ENCODE measurements around the gene CDPF1. TPM values are rescaled to one million over a fixed set of nuclear protein-coding genes. Genes with fewer than 3 reads are reported as not detected.

The CDPF1 gene, protein sequence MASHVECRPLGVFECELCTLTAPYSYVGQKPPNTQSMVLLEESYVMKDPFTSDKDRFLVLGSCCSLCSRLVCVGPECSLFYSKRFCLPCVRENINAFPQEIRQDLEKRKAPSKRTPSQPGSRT
- 10 to 100 TPM in 1 of 2 experiments, 1 to 10 TPM in 1; 9.6 to 11.8 TPM for total RNA-seq

- CTCF ChIA-PET, result interaction anchor here (0.8 to 1.6 kb wide), 4 partner anchors 9 to 98 kb away, joined by 3 to 8 read pairs (median 4); partner anchors contain the start of gene GTSE1
- peak within 1 kb of the TSS; percentile 73 for H3K4me3 Mint-ChIP-seq
- H3K27ac Mint-ChIP-seq, result peak within 1 kb of the TSS; percentile 80
Measured at GRCh38 chr22:46250035-46250782, at the start of gene CDPF1. CDPF1 (minus strand) TSS chr22:46250293; CDS start chr22:46248284, 2,009 bp downstream.

DNA sequence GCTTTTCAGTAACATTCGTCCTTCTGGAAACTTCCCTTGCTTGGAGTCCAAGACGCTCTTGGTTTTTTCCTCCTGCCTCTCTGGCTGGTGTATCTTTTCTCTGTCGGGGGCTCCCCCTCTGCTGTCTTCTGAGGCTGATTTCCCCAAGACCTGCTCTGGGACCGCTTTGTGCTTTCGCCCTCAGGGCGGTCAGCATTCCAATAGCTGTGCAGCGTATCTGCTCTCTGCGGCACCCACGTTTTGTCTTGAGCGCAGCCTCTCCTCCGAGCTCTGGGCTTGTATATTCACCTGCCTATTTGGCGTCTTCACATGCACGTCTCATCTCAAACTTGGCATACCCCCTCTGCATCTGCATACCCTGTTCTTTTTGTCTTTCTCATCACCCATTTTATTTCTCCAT lies 49.0 kb upstream of the CDPF1 start:
- POLR2A ChIA-PET, result interaction anchor here (0.8 to 6.4 kb wide), 2 partner anchors 9 to 171 kb away, joined by 3 to 29 read pairs; no protein-coding TSS in a partner anchor
- H3K4me1 Mint-ChIP-seq, result peaks cover 68% of the 10 kb centered on the region
- peak overlapping the region; percentile 16 for H3K27ac Mint-ChIP-seq
- H3K36me3 Mint-ChIP-seq (ENCODE audit: low read depth), result peaks cover 61% of the 10 kb centered on the region
- H3K4me3 Mint-ChIP-seq, result peak overlapping the region; percentile 88
- H3K9me3 Mint-ChIP-seq, result no peaks in the 10 kb centered on the region
- CTCF ChIA-PET, result interaction anchor here (0.8 to 1.2 kb wide), 2 partner anchors 12 to 178 kb away, joined by 3 read pairs; no protein-coding TSS in a partner anchor
- no peak for DNase-seq
- no peaks in the 10 kb centered on the region for H3K27me3 Mint-ChIP-seq

More at GRCh38 chr22:46250035-46250782, at the start of gene CDPF1:
- peak; percentile 92 for DNase-seq
- POLR2A ChIA-PET, result interaction anchor here (0.5 to 5.8 kb wide), 14 partner anchors 11 to 237 kb away, joined by 3 to 48 read pairs (median 8); partner anchors contain the start of genes GTSE1 and TTC38
- Mint-ChIP-seq H3K9me3 (peaks cover 5% of the 10 kb centered on the region), H3K27me3 (peaks cover 4% of the 10 kb centered on the region), H3K4me1 (peaks cover 43% of the 10 kb centered on the region), H3K36me3 (ENCODE audit: low read depth) (peaks cover 8% of the 10 kb centered on the region)

GRCh38 chr22:46297151-46297812 lies 47.2 kb upstream of the CDPF1 start:
- peak; percentile 37 for DNase-seq
- Mint-ChIP-seq H3K27me3 (no peaks in the 10 kb centered on the region), H3K36me3 (ENCODE audit: low read depth) (peaks cover 60% of the 10 kb centered on the region), H3K27ac (peak overlapping the region; percentile 70), H3K4me3 (peak overlapping the region; percentile 88), H3K4me1 (peaks cover 62% of the 10 kb centered on the region), H3K9me3 (peaks cover 3% of the 10 kb centered on the region)
- CTCF ChIA-PET, result interaction anchor here (0.7 to 2.6 kb wide), 6 partner anchors 15 to 291 kb away, joined by 3 to 16 read pairs (median 8); partner anchors contain the start of gene CDPF1
- POLR2A ChIA-PET, result interaction anchor here (1.5 to 6.4 kb wide), 9 partner anchors 10 to 261 kb away, joined by 3 to 48 read pairs (median 19); partner anchors contain the start of genes CDPF1 and TRMU

DNA sequence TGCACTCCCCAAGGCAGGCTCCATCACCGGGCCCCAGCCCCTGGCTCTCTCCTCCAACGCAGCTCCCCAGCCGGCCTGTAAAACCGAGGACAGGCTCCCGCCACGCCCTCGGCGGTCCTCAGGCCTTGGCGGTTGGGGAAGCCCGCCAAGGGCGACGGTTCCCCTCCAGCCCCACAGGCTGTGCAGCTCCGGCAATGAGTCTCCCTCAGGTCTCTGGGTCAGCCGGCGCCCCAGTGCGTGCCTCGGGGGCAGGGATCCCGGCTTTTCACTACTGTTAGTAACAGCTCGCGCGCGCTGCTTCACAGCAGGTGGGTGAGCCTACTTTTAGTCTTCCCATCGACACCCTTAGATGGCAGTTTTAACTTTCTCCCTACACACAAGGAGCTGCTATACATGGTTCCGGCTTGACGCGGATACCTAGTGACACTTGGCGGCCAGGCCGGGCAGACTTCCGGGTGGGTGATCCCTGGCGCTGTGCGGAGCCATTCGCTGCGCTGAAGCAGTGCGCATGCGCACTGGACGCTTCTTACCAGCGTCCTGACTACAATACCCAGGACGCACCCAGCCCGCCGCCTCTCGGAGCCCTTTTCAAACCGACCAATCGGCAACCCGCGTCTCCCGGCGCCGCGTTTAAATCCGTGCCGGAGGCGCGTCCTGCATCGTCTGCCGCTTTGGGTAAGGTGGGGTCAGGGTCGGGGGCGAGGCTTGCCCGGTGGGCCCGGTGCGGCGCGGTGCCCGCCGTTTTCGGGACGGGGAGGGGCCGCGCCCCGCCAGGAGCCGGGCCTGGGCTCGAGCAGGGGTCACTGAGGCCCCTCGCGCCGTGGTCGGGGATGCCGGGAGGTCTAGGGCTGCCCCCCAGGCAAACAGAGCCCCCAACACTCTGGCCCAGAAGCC lies 46.4 kb upstream of the CDPF1 start, which contains the start of gene GTSE1:
TSS of gene GTSE1 (plus strand) at position 614 of the 894 bp plus-strand sequence. CDS start 531 bp downstream, outside the sequence.
- H3K9me3 Mint-ChIP-seq, result peaks cover 6% of the 10 kb centered on the region
- peaks cover 63% of the 10 kb centered on the region for H3K4me1 Mint-ChIP-seq
- H3K4me3 Mint-ChIP-seq, result peak within 1 kb of the TSS; percentile 88
- peak within 1 kb of the TSS; percentile 97 for H3K27ac Mint-ChIP-seq
- no peaks in the 10 kb centered on the region for H3K27me3 Mint-ChIP-seq
- peak; percentile 99 for DNase-seq
- ChIA-PET CTCF (interaction anchor here (0.6 to 2.6 kb wide), 15 partner anchors 9 to 302 kb away, joined by 3 to 16 read pairs (median 5); partner anchors contain the start of genes CDPF1 and TTC38), POLR2A (interaction anchor here (0.7 to 6.4 kb wide), 24 partner anchors 9 to 495 kb away, joined by 3 to 48 read pairs (median 4); partner anchors contain the start of genes CDPF1, PPARA, TRMU and TTC38)
- H3K36me3 Mint-ChIP-seq (ENCODE audit: low read depth), result peaks cover 61% of the 10 kb centered on the region

- ChIA-PET POLR2A (interaction anchor here (0.7 to 6.4 kb wide), 20 partner anchors 8 to 496 kb away, joined by 3 to 48 read pairs (median 6); partner anchors contain the start of genes CDPF1, PPARA, TRMU and TTC38), CTCF (interaction anchor here (0.6 to 2.6 kb wide), 11 partner anchors 8 to 301 kb away, joined by 3 to 16 read pairs (median 5); partner anchors contain the start of gene CDPF1)
- Mint-ChIP-seq H3K27me3 (no peaks in the 10 kb centered on the region), H3K9me3 (peaks cover 6% of the 10 kb centered on the region), H3K36me3 (ENCODE audit: low read depth) (peaks cover 62% of the 10 kb centered on the region), H3K27ac (peak overlapping the region; percentile 97), H3K4me1 (peaks cover 58% of the 10 kb centered on the region), H3K4me3 (peak overlapping the region; percentile 88)
- DNase-seq, result no peak
Measured at GRCh38 chr22:46295277-46295971, 45.3 kb upstream of the CDPF1 start.

- CTCF ChIA-PET, result interaction anchor here (1.1 to 2.6 kb wide), 4 partner anchors 41 to 173 kb away, joined by 3 to 16 read pairs (median 6); partner anchors contain the start of gene CDPF1
- H3K36me3 Mint-ChIP-seq (ENCODE audit: low read depth), result peaks cover 61% of the 10 kb centered on the region
- H3K9me3 Mint-ChIP-seq, result peaks cover 6% of the 10 kb centered on the region
- H3K27ac Mint-ChIP-seq, result peak overlapping the region; percentile 97
- H3K4me1 Mint-ChIP-seq, result peaks cover 60% of the 10 kb centered on the region
- DNase-seq, result no peak
- no peaks in the 10 kb centered on the region for H3K27me3 Mint-ChIP-seq
- POLR2A ChIA-PET, result interaction anchor here (0.9 to 6.4 kb wide), 7 partner anchors 7 to 174 kb away, joined by 3 to 48 read pairs (median 19); partner anchors contain the start of gene CDPF1
- H3K4me3 Mint-ChIP-seq, result peak overlapping the region; percentile 88
Measured at GRCh38 chr22:46294784-46295183, 44.7 kb upstream of the CDPF1 start.

DNA sequence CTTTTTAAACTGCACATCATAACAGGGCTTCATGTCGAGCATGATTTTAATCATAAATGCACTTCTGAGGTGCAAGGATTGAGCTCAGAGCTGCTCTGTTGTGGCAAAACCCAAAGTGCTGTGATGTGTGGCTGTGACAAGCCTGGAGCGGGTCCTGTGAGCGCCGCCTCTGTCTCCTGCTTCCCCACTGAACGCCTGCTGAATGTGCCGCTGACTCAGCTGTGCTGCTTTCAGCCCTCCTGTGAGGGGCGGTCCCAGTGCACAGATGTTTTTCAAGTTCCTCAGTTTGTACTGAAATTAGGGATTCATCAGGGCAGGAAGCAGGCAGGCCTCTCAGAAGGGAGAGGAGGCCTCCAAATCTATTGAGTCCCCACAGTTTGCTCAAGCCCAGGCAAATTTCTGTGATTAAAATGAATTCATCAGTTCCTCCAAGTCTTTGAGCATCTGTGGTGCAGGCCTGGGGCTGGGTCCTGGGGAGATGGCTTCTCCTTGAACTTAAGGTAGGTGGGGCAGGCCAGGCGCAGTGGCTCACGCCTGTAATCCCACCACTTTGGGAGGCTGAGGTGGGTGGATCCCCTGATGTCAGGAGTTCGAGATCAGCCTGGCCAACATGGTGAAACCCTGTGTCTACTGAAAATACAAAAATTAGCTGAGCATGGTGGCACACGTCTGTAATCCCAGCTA lies 43.6 kb upstream of the CDPF1 start:
- peaks cover 60% of the 10 kb centered on the region for H3K4me1 Mint-ChIP-seq
- POLR2A ChIA-PET, result no interaction called here
- CTCF ChIA-PET, result no interaction called here
- H3K27ac Mint-ChIP-seq, result peak overlapping the region; percentile 35
- H3K36me3 Mint-ChIP-seq (ENCODE audit: low read depth), result peaks cover 52% of the 10 kb centered on the region
- DNase-seq, result no peak
- no peaks in the 10 kb centered on the region for H3K27me3 Mint-ChIP-seq
- H3K9me3 Mint-ChIP-seq, result peaks cover 6% of the 10 kb centered on the region
- H3K4me3 Mint-ChIP-seq, result no peak overlapping the region

GRCh38 chr22:46292732-46293131 lies 42.6 kb upstream of the CDPF1 start:
- Mint-ChIP-seq H3K4me3 (no peak overlapping the region), H3K27ac (no peak overlapping the region), H3K27me3 (no peaks in the 10 kb centered on the region), H3K4me1 (peaks cover 61% of the 10 kb centered on the region), H3K36me3 (ENCODE audit: low read depth) (peaks cover 55% of the 10 kb centered on the region), H3K9me3 (peaks cover 6% of the 10 kb centered on the region)
- no peak for DNase-seq
- CTCF ChIA-PET, result no interaction called here
- POLR2A ChIA-PET, result no interaction called here

DNA sequence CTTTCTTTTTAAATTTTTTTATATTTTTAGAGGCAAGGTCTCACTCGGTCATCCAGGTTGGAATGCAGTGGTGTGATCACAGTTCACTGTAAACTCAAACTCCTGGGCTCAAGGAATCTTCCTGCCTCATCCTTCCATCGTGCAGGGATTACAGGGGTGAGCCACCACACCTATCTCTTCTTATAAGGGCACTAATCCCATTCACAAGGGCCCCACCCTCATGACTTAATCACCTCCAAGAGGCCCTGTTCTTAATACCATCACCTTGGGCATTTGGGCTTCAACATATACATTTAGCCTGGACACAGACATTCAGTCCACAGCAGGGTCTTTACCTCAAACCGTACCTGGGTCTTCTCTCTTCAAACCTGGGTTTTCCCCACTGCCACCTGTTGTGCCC lies 42.1 kb upstream of the CDPF1 start:
- peaks cover 61% of the 10 kb centered on the region for H3K4me1 Mint-ChIP-seq
- POLR2A ChIA-PET, result no interaction called here

DNA sequence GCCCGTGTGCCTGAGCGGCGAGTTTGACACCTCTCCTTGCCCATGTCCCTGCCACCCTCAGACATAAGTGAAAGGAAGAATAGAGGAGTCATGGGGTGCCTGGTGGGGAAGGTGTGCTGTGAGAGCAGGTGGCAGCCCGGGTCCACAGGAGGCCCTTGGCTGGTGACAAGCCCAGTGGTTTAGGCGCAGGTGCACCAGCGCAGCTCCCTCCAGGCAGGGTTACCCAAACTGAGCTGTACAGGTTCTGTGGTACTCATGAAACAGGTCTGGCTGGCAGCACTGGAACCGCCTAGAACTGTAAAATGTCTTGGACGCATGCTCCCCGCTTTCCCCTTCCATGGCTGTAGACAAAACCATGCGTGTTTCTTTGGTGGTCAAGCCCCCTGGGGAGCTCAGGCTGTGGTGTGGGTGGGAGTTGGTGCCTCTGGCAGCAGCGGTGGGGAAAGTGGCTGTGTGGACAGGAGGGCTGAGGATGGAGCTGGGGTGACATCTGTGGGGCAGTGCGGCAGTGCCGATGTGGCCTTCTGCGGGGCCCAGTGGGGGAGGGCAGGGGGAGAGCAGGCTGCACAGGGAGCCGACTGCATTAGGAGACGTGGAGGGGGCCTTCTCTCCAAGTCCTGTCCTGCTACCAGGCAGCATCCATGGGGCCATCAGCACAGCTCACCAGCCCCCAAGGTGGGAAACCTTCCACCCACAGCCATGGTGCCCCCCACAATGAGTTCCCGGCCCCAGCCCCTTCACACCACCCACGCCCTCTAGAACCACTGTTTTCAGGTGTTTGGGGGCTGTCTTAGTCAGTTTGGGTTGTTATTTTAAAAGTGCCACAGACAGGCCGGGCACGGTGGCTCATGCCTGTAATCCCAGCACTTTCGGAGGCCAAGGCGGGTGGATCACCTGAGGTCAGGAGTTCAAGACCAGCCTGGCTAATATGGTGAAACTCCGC lies 41.0 kb upstream of the CDPF1 start:
- H3K27ac Mint-ChIP-seq, result no peak overlapping the region
- H3K4me1 Mint-ChIP-seq, result peaks cover 59% of the 10 kb centered on the region
- H3K4me3 Mint-ChIP-seq, result no peak overlapping the region
- H3K9me3 Mint-ChIP-seq, result peaks cover 6% of the 10 kb centered on the region
- no peak for DNase-seq
- ChIA-PET POLR2A (interaction anchor here (0.6 to 2.5 kb wide), 2 partner anchors 41 to 470 kb away, joined by 4 to 10 read pairs; partner anchors contain the start of gene CDPF1), CTCF (no interaction called here)
- H3K36me3 Mint-ChIP-seq (ENCODE audit: low read depth), result peaks cover 54% of the 10 kb centered on the region
- no peaks in the 10 kb centered on the region for H3K27me3 Mint-ChIP-seq

More for the DNA sequence above, 42.1 kb upstream of the CDPF1 start:
- Mint-ChIP-seq H3K36me3 (ENCODE audit: low read depth) (peaks cover 56% of the 10 kb centered on the region), H3K27ac (no peak overlapping the region), H3K9me3 (peaks cover 6% of the 10 kb centered on the region), H3K4me3 (no peak overlapping the region), H3K27me3 (no peaks in the 10 kb centered on the region)
- CTCF ChIA-PET, result no interaction called here
- no peak for DNase-seq

Data from activated CD4-positive, alpha-beta memory T cell treated with anti-CD3 and anti-CD28 coated beads, Interleukin-2, amount 10 ng/mL, durations not matched to agents 7 days and 5 days (primary cell).